NOMO-1 treated with DMSO at 0.1 percent for 48 hours (cell line): ENCODE results near the gene SUPT20HL1.
"Not testable (repeated sequence)": the region's sequence is repeated elsewhere in the genome, so short reads cannot be mapped to it uniquely, and the experiment has no call there.

ENCODE experiments used
- DNase-seq: peaks from one replicate; lab custom pipeline; 2025; ENCODE audit not compliant: unreplicated experiment; lab: John Stamatoyannopoulos, UW

Gene SUPT20HL1

DNA sequence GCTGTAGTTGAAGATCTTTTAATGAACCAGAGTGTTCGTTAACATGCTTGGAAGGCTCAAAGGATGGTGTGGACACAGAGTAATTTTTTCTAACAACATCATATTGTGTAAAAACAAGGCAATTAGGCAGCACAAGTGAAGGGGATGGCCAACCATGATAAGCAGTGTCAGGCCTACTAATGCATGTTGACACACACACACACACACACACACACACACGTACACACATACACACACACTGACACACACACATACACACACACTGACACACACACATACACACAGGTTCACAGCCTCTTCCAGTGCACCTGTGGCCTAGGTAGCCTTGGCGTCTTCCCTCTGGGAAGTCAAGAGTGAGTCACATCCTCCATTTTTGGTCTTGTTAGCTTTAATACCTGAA lies at the start of gene SUPT20HL1:
TSS of gene SUPT20HL1 (plus strand) at position 368 of the 400 bp plus-strand sequence. CDS start 2,122 bp downstream, outside the sequence.
- no peak for DNase-seq

DNA sequence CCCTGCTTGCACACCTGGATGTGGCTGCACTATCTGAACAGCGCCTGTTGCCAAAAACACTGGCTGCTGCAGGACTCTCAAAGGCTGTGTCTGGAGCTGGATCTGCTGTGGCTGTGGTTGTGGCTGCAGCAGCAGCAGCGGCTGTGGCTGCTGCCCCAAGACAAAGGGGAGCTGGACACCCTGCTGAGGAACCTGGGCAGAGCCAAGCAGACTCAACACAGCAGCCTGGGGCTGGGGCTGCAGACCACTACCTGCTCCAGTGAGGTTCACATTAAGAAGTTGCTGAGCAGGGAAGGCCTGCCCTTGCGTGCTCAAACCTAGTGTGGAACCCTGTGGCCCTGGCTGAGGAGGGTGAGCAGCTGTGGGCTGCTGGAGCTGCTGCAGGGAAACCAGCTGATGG lies 49.5 kb upstream of the SUPT20HL1 start:
- not testable (repeated sequence) for DNase-seq

DNA sequence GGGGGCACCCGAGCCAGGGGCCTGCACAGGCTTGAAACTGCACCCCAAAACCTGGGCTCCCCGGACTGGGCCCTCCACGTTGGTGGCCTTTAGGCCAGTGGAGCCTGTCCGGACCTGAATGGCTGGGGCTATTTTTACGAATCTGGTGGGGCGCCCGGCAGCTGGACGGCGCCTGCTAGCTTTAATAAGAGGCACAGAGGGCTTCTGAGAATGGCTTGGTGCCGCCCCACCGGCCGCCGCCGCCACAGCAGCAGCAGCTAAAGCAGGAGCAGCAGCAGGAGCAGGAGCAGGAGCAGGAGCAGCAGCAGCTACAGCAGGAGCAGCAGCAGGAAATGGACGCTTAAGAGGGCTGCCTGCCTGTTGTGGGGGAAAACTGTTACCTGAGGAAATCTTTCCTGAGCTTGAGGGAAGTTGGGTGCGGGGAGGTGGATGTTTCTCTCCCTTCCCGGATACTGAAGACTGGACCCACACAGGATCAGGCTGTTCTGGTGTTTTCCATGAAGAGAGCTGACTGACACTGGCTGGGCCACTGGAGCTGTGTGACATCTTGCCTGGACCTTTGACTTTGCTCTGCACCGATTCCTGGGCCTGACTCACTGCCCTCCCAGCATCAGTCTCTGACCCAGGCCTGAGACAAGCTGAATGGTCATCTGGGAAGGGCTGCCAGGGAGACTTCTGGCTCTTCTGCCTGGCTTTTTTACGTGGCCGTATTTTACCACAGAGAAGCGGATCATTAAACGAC lies 48.8 kb upstream of the SUPT20HL1 start:
- not testable (repeated sequence) for DNase-seq

DNA sequence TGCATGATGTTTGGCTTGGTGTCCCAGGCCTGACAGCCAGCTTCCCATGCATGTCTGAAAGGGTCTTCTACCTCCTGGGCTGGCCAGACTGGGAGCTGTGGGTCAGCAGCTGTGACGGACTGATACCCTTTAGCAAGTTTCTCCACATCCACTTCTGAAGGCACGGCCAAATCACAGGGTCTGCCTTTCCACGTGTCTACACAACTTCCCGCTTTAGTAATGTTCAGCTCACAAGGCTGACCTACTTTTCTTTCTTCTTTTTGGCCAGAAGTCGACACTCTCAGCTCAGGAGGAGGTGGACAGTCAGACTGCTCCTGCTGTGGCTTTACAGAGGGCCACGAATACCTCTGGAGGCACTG lies 48.2 kb upstream of the SUPT20HL1 start:
- DNase-seq: not testable (repeated sequence)

DNA sequence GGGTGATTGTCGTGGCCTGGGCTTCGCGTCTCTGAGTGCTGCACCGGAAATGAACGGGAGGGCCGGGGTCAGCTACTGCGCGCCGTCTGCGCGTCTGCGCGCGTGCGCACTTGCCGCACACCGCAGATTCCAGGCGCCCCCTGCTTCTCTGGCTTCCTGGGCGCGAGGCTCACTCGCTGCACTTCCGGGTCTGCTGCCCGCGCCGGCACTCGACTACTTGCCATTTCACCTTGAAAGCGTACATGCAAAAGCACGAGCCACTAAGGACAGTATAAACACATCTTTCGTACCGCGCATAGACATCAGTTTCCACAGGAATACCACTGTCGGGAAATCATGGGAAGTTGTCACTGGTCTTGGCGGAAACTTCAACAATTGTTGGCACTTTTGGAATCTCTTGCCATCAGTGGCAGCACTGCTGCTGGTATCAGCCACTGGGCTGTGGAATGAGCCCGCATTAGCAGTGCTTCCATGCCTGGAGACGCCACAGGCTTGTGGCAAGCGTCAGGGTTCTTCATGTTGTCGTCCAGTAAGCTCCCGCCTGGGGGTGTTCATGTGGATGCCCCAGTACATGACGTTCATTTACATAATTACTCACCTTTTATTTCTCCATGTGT lies 46.3 kb upstream of the SUPT20HL1 start, which contains the start of gene SUPT20HL2:
TSS of gene SUPT20HL2 (minus strand) at position 51 of the 617 bp plus-strand sequence. CDS start 754 bp downstream, outside the sequence.
- DNase-seq: no peak

DNA sequence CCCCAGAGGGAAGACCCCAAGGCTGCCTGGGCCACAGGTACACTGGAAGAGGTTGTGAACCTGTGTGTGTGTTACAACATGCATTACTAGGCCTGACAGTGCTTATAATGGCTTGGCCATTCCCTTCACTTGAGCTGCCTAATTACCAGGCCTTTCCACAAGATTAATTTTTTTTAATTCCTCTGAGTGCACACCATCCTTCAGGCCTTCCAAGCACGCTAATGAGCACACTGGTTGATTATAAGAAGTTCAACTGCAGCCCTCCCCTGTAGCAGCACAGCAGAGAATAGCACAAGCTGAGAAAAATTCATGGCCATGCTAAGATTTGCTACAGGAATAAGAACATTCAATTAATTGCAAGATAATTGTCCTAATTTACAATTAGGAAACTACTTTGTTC lies 44.3 kb upstream of the SUPT20HL1 start:
- no peak for DNase-seq

DNA sequence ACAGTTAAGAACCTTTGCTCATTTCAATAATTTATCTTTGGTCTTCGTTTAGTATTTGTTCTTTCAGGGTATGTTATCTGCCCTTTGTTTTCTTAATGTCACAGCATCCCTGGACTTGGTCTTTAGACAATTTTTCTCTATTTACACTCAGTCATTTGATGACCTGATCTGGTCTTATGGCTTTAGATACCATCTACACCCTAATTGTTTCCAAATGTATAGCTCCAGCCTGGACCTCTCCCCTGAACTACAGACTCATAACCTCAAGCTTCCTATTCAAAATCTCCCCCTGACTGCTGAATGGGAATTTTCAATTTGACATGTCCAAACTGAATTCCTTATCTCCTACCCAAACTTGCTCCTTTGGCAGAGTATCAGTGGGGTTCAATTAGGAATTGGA lies 42.9 kb upstream of the SUPT20HL1 start:
- no peak for DNase-seq

DNA sequence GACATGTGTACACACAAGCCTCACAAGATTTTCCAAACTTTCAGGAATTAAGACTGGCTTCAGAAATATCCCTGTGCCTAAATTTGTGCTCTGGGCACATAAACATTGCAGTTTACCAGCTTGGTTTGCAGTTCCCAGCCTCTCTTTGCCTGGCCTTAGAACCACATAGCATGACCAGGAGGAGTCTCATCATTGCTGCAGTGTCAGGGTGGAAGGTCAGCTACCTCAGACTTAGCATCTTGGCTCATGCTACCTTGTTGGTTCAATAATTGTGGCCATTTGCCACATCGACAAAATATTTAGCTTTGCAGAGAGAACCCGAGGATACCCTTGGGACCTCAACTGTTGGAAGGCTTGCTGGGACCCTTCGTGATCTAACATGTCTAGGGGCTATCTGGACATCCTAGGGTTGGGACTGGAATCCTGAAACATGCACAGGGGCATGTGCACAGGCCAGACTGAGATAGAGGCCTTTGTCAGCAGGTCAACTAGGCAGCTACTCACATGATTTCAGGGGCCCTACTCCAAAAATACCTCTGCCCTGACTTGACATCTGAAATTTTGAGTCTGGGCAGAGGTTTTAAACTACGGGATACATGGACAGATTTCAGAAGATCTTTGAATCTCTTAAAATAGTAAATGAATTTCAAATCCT lies 38.6 kb upstream of the SUPT20HL1 start:
- no peak for DNase-seq

DNA sequence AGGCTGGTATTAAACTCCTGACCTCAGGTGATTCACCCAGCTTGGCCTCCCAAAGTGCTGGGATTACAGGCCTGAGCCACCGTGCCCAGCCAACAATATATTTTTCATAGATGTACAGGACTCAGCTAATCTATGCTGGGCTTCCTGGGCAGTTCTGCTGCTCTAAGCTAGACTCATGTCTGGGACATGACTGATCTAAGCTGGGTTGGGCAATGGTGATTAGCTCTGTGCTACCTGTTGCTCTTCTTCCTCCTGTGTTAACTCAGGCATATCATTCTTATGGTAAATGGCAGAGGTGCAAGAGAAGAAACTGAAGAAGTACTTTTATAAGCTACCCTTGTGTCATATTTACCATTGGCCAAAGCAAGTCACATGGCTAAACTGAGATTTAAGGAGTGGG lies 35.2 kb upstream of the SUPT20HL1 start:
- no peak for DNase-seq

DNA sequence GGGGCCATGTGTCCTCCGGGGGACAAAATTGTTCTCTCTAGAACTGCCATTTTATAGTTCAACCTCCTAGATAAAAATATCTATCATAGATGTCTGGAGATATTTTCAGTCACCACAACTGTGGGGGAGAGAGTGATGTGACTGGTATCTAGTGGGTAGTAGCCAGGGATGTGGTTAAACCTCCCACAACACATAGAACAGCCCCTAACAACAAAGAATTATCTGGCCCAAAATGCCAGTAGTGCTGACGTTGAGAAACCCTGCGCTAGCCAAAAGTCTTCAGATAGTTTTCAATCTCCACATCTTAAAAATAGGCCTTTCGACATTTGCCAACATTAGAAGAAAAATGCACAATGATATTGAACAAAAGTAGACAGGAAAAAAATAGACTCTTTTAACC lies 27.6 kb upstream of the SUPT20HL1 start:
- no peak for DNase-seq

DNA sequence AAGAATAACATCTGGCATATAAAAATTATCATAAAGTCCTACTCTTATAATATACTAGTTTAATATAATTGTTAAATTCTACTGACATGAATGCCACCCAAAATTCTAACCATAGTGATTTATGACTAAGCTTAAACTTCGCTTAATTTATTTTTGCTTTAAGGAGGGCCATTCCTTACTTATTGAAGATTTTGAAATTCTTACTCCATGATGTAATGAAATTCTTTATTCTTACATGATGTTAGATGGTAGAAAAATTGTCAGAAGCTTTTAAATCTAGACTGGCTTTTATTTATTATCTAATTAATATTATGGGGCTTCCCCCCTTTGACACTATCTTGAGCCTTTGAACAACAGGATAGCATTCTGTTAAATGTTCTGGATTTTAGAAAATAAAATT lies 27.1 kb upstream of the SUPT20HL1 start:
- no peak for DNase-seq

DNA sequence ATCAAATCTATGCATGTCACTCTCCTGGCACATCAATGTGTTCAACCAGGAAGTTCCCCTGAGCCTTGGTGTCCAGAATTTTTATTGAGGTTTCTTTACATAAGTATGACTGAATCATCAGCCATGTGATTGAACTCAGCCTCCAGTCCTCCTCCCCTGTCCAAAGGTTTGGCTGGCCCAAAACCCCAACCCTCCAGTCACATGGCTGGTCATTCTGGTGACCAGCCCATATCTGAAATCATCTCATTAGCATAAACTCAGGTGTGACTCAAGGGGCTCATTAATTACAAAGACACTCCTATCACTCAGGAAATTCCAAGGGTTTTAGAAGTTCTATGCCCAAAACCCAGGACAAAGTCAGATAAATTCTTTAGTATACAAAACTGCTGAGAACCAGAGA lies 26.0 kb upstream of the SUPT20HL1 start:
- DNase-seq: no peak

DNA sequence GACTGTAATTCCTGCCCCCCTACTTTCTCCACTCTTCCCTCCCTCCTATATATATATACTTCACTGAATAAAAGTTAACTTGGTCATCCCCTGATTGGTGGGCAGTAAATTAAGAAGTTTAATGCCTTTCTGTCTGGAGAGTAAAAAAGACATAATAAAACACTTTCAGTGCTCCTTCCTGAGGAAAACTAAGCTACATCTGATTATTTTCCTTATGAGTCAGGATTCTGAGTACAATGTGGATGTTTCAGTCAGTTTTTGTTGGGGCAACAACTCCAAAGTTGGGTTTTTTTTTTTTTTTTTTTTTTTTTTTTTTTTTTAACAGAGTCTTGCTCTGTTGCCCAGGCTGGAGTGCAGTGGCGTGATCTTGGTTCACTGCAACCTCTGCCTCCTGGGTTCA lies 24.6 kb upstream of the SUPT20HL1 start:
- DNase-seq: no peak

DNA sequence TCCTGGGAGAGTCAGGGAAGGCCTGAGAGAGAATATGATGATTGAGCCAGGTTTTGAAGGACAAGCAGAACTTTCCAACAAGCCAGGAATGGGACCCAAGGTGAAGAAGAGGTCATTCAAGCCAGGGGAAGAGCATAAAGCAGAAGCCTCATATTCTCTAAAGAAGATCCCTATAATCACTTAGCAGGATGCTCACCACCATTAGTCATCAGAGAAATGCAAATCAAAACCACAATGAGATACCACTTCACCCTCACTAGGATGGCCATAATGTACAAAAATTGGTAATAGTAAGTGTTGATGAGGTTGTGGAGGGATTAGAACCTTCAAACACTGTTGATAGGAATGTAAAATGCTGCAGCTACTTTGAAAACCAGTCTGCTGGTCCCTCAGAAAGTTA lies 20.5 kb upstream of the SUPT20HL1 start:
- no peak for DNase-seq

DNA sequence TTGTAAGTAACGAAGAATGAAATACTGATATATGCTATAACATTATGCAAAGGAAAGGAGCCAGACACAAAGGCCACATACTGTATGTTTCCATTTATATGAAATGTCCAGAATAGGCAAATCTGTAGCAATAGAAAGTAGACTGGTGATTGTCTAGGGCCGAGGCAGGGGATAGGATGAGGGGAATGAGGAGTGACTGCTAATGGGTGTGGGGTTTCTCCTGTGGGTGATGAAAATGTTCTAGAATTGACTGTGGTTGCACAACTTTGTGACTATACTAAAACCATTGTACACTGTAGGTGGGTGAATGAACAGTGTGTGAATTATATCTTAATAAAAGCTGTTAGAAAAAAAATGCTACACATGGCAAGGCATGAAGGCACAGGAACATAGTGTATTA lies 19.9 kb upstream of the SUPT20HL1 start:
- DNase-seq: no peak

DNA sequence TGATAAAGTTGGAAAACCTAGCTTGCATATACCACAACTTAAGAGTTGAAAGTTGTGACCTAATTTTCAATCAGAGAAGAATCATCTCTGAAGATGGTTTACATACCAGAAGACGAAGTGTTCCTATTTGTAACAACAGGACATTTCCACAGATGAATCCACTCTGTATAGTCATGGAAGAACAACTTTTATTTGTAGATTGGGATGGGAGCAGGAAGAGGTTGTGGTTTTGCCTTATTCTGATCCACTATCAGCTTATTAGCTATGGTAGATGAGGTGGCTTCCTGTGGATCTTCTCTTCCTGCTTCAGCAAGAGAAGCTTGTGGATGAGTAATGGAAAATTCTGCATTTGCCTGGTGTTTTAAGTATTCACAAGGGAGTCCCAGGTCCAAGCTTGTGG lies 18.6 kb upstream of the SUPT20HL1 start:
- DNase-seq: no peak

DNA sequence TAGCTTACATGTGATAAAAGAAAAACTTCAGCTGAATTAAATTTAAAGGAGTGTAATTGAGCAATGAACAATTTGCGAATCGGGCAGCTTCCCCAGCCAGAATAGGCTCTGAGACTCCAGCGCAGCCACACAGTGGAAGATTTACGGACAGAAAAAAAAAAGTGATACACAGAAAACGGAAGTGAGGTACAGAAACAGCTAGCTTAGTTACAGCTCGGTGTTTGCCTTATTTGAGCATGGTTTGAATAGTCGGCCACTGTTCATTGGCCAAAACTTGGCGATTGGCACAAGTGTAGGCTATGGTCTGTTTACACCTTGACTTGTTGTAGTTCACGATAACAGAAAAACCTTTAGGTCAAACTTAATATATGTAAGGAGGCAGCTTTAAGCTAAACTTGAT lies 16.7 kb upstream of the SUPT20HL1 start:
- peak; percentile 56 for DNase-seq

DNA sequence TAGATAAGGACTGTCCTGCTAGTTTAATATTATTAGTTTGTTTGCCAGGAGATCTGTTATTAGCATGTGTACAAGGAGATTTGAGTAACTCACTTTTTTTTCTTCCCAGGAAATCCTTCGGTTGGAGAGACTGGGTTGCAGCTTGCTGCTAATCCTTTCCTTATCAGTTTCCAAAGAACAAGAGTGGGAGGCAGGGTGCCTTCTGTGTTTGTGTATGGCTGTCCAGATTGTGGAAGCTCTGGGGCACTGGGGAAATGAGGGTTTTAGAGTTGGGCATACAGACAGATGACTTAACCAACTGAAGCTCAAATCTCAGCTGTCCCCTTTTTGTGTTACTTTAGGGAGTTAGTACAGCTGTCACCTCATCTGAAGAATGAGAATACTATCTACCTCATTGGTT lies 12.6 kb upstream of the SUPT20HL1 start:
- no peak for DNase-seq

DNA sequence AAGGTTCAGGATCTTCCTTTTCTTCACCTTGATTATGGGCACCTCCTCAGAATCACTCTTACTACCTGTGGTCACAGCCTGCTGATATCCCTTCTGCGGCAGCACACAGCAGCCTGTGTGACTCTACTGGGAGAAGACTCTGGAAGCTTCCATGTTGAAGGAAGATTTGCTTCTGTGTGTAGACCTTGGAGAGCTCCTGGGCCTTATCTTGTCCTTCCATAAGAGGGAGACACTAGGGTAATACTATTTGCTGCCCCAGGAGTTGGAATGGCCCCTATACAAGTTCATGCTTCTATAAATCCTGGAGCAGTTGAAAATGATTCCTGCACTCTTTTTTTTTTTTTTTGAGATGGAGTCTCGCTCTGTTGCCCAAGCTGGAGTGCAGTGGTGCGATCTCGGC lies 10.2 kb upstream of the SUPT20HL1 start:
- DNase-seq: no peak

DNA sequence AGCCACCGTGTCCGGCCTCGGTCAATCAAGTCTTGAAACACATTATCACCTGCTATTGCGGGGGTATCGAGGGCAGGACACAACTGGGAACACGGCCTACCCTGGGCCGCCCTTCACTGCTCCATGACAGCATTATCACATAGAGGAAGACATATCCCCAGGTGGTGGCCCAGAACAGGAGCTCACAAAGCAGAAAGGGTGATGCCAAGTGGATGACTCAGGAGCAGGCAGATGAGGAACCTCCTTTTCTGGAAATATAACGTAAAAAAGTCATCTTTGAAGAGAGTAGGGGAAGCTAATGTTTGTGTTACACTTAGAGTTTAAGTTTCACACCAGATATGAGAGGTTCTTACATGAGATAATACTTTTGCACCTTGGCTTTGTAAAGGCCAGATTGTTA lies 5.3 kb upstream of the SUPT20HL1 start:
- no peak for DNase-seq

DNA sequence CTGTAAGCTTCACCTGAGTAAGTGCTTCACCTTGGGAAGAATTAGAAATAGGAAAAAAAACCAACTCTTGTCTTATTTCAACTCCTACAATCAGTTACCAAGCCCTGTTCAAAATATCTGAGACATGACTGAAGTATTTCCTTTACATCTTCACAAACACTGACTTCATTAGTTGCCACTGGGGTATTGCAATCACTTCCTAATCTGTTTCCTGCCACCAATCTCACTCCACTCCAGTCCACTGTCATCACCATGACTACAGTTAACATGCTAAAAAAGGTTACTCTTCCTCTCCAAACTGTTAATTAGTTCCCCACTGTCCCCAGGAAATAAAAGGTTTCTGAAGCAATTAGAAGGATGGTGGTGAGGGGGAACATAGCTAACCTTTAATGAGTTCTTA lies 3.3 kb upstream of the SUPT20HL1 start:
- DNase-seq: peak; percentile 13

DNA sequence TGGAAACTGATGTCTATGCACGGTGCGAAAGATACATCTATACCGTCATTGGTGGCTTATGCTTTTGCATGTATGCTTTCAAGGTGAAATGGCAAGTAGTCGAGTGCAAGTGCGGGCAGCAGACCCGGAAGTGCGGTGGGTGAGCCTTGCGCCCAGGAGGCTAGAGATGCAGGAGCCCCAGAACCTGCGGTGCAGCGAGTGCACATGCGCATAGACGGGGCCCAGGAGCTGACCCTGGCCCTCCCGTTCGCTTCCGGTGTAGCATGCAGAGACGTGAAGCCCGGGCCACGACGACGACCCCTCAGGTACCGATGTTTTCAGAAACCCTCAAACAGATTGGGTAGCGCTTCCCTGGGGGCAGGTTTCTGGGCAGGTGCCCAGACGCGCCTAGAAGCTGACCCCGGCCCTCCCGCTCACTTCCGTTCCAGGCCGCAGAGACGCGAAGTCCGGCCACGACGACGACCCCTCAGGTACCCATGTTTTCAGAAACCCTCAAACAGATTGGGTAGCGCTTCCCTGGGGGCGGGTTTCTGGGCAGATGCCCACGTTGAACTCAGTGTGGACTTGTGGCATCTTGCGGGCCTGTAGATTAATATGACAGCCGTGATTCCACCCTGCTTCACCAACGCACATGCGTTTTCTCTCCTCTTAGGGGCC lies 1.8 kb downstream of the SUPT20HL1 start:
- not testable (repeated sequence) for DNase-seq
